NCI-H2196 (cell line): ENCODE data around the gene EXT2.

Source experiments
- DNase-seq: peaks from one replicate; lab custom pipeline; 2025; ENCODE audit not compliant: unreplicated experiment; lab: John Stamatoyannopoulos, UW

The EXT2 gene

DNA sequence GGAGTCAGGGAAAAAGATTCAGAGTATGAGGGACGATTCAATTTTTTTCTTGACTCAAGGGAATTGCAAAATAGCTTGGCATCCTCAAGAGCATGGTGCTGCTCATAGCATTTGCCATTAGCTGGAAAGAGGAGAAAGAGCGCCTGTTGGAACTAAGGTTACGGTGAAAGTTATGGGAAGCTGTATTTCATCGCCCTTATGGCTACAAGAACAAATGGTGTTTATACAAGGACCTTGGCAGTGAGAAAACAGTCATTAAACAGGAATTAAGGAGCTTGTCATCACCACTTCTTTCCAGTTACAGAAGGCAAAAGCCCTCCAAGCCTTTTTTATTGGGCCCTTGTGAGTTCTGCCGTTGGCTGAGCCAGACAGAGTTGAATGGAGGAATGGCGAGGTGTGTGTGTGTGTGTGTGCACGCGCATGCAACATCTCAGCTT lies 140.3 kb downstream of the EXT2 start:
- DNase-seq: no peak

GRCh38 chr11:44236296-44236695 lies 140.8 kb downstream of the EXT2 start:
- no peak for DNase-seq

- no peak for DNase-seq
Measured at GRCh38 chr11:44237156-44237555, 141.7 kb downstream of the EXT2 start.

- peak; percentile 22 for DNase-seq
Measured at GRCh38 chr11:44241851-44242250, 146.4 kb downstream of the EXT2 start.

DNA sequence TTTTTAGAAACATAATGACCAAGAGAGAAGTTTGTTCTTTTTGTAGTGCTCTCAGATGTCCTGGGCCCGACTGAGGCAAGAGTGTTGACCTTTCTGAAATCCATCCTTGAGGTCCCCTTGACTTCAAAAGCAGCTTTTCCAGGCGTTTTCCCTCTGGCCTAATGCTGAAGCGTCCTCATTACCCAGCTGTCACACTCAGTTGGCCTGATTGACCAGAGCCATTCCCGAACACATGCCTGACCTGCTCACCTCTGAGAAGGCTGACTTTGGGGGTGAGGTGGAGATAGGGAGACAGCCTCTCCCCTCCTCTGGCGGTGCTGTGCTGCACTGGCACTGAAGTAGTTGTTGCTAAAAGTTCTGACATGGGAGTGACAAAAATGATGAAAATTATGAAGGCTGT lies 147.6 kb downstream of the EXT2 start:
- DNase-seq: no peak

DNA sequence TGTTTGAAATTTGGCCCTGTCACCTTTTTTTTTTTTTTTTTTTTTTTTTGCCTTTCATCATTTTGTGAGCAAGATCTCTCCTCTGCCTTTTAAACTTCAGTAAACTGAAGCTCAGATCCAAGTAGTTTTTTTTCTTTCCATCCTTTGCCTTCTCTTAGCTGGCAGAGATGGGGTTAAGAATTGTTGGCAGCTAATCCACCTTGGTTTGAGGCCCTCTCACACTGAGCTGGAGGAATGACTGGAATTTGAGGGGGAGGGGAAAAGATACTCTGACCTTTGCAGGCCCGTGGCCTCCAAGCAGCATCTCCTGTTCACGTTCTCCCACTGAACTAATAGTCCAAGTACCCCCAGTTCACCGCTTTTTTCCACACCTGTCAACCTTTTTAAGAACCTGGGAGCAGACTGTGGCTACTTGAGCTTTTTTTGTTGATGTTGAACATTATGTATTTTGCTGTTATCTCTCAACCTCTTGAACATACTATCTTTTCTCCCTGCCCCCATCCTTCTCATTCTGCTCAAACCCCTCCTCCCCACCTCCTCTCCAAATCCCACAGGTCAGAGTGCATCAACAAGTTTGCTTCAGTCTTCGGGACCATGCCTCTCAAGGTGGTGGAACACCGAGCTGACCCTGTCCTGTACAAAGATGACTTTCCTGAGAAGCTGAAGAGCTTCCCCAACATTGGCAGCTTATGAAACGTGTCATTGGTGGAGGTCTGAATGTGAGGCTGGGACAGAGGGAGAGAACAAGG lies 148.3 kb downstream of the EXT2 start:
- DNase-seq: no peak

DNA sequence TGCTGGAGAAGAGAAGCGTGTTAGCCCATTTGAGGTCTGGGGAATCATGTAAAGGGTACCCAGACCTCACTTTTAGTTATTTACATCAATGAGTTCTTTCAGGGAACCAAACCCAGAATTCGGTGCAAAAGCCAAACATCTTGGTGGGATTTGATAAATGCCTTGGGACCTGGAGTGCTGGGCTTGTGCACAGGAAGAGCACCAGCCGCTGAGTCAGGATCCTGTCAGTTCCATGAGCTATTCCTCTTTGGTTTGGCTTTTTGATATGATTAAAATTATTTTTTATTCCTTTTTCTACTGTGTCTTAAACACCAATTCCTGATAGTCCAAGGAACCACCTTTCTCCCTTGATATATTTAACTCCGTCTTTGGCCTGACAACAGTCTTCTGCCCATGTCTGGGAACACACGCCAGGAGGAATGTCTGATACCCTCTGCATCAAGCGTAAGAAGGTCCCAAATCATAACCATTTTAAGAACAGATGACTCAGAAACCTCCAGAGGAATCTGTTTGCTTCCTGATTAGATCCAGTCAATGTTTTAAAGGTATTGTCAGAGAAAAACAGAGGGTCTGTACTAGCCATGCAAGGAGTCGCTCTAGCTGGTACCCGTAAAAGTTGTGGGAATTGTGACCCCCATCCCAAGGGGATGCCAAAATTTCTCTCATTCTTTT lies 149.3 kb downstream of the EXT2 start:
- DNase-seq: no peak

GRCh38 chr11:44246726-44247125 lies 151.2 kb downstream of the EXT2 start:
- no peak for DNase-seq

DNA sequence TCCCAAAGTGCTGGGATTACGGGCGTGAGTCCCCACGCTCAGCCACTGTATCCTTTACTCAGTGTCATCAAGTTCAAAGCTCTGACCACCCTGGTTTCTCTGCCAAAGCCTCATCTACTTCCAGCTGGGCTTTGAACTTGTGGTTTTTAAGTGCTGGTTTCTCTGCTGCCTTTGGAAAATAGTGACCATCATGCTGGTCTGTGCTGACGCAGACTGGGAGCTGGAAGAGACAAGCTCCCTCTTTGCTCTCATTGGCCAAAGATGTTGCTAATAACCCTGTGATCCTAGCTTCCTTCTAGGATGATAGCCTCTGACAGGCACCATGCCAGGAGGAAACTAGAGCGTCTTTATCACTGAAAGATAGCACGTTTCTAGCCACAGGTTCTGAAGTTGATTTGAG lies 152.0 kb downstream of the EXT2 start:
- DNase-seq: no peak

- no peak for DNase-seq
Measured at GRCh38 chr11:44248109-44248508, 152.6 kb downstream of the EXT2 start.

GRCh38 chr11:44250421-44250820 lies 154.9 kb downstream of the EXT2 start:
- DNase-seq: no peak

DNA sequence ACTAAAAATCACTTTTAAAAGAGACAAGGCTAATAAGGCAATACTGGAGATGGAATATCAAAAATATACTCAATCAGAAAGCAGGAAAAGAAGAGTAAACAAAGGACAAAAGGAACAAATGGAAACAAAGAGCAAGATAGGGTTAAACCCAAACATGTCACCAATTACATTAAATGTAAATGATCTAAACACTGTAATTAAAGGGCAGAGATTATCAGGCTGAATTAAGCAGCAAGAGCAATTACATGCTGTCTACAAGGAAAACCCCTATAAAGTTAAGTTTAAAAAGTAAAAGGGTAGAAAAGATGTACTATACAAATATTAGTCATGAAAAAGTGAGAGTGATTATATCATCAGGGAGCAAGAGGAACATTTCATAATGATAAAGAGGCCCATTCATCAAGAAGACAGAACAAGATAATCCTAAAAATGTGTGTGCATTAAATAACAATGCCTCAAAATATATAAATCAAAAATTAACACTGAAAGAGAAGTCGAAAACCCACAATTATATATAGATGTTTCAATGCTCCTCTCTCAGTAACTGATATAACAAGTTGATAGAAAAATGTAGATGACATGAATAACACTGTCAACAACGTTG lies 157.6 kb downstream of the EXT2 start:
- no peak for DNase-seq

GRCh38 chr11:44255406-44256071 lies 160.1 kb downstream of the EXT2 start:
- DNase-seq: no peak

DNA sequence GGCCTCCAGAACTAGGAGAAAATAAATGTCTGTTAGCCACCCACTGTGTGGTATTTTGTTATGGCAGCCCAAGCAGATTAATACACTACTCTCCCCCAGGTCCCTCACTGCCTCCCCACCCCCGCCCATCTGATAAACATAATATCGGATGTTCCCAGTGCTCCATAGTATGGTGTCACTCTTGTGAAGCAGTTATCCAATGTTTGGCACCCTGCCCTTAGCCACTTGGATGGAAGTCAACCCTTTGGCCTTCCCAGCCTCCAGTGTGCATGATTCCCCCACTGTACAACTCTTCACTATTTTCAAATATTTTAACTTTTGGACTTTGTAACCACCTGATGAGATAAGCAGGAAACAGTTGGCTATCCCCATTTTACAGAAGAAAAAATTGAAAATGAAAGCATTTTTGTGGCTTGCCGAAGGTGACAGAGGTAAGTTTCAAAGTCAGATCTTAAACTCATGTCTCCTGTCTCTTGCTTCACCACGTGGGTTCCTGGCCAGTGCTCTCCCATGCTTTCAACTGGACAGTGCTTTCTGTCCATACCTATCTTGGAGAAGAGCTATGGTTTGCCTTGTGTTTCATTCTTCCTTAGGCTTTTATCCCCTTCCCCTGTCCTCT lies 161.3 kb downstream of the EXT2 start:
- no peak for DNase-seq

DNA sequence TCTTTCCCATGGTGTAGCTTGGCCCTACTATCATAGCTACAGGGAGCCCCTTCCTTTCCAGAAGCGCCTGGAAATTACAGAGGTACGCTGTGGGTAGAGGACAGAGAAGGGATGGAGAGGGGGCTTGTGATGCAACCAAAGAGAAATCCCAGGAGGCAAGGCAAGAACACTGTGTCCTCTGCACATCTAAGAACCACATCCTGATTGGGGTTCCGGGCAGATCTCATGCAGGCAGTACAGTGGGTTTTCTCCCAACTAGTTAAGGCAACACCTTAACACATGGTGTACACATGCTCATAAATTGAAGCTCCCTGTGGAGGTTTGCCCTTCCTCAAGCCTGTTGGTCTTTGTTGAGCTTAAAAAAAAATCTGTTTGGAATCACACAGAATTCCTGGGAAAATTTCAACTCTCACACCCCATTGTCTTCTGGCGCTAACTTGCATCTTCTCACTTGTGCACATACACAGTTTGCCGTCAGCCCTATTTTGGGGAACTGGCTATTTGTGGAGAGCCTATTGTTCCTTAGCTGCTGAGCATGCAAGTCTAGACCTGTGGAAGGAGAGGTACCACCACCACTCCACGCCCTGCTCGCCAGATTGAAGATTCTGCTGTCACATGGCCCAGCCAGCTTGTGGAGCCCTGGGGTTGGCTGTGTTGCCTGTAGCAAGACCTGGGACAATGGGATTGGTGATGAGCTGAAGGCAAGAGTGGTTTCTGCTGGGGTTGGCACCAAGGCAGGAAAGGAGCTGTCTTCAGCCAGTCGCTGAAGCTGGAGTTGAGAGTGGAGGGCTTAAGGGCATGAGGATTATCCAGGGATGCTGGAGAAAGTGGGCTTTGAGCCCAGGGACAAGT lies 162.1 kb downstream of the EXT2 start:
- no peak for DNase-seq

- DNase-seq: no peak
Measured at GRCh38 chr11:44258190-44258489, 162.7 kb downstream of the EXT2 start.

- no peak for DNase-seq
Measured at GRCh38 chr11:44258839-44259420, 163.5 kb downstream of the EXT2 start.

GRCh38 chr11:44260081-44260480 lies 164.6 kb downstream of the EXT2 start:
- no peak for DNase-seq

DNA sequence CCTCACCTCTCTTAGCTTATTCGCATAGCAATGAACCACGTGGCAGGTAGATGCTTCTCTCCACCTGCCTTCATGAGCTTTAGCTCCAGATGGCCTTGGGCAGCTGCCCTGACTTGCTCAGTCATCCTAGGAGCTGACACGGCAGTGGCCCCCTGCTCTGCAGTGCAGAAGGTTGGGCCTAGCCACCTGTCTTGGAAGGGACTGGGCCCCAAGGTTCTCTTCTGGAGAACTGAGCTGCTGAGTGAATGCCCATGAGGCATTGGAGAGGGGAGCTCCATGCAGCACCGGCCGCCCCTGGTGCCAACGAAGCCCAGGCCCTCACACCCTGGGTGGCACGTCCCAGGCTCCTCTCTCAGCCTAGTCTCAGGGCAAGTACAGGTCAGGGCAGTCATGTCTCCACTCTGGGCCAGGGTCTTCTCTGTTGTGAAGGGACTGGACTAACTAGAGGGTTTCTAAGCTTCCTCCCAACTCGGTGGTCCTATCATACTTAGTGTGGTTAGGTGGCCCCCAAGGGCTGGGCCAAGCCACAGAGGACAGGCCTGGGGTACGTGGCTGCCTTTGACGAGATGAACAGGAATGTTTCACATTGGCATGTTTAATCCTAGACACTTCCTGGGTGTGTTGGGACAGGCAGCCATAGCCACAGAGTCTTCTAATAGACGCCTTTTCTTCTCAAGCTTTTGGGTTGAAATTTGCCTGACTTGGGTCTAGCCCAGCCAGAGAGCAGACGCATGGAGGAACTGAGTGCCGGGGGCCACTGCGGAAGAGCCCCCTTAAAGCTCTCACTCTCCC lies 166.5 kb downstream of the EXT2 start:
- DNase-seq: no peak
